Right lobe of liver (tissue), 6 donors: Measurements from ENCODE around the gene RGS3. TPM values are rescaled to one million over a fixed set of nuclear protein-coding genes. Genes with fewer than 3 reads are reported as not detected.

ENCODE experiments used
- ATAC-seq, 4 donors: fragments of 200-7000 bp; cut with Tn5 transposase; one replicate each; pipeline ENCODE4 v1.9.1; 2020; ENCODE audit warnings: mild to moderate bottlenecking in 4 of 4, moderate library complexity in 4 of 4
- DNase-seq, 3 donors: peaks; one replicate each; pipeline ENCODE4 v3.0.0-alpha.2; 2020
- H3K27ac ChIP-seq, 3 donors: fragments of 200-600 bp; one replicate each; pipeline ENCODE4 v1.8.0; 2022
- H3K27me3 ChIP-seq, 2 donors: fragments of 200-600 bp; one replicate each; pipeline ENCODE4 v1.8.0; 2022
- H3K36me3 ChIP-seq, 4 donors: fragments of 200-600 bp; sonication (generic) in 1 of 4; one replicate each; pipeline versions ENCODE4 v1.5.1 to v1.8.0; 2017 to 2022; ENCODE audit warnings: control low read depth in 1 of 4
- H3K4me1 ChIP-seq, 4 donors: fragments of 200-600 bp; sonication (generic) in 1 of 4; one replicate each; pipeline versions ENCODE4 v1.5.1 to v1.8.0; 2017 to 2022; ENCODE audit warnings: control low read depth in 1 of 4
- H3K4me3 ChIP-seq, 3 donors: fragments of 200-600 bp; one replicate each; pipeline ENCODE4 v1.8.0; 2022
- H3K9me3 ChIP-seq, 4 donors: fragments of 200-600 bp; sonication (generic) in 1 of 4; one replicate each; pipeline versions ENCODE4 v1.5.1 to v1.8.0; 2017 to 2022; ENCODE audit warnings: control low read depth in 1 of 4
- CTCF ChIP-seq, 4 donors: fragments of 200-600 bp in 3 of 4; fragments of 450-650 bp in 1 of 4; IDR thresholded peaks; one replicate each; pipeline versions ENCODE4 v1.5.1 to v1.8.0; 2016 to 2022; ENCODE audit warnings: antibody characterized with exemption in 4 of 4, mild to moderate bottlenecking in 2 of 4
- POLR2A ChIP-seq: fragments of 450-650 bp; IDR thresholded peaks from one replicate; pipeline ENCODE4 v1.6.1; 2017; ENCODE audit warnings: antibody characterized with exemption, mild to moderate bottlenecking
- WGBS: methylation state at CpG from one replicate; pipeline ENCODE4 v1.1.6; 2018; ENCODE audit warnings: low coverage, low lambda C conversion rate; ENCODE audit not compliant: insufficient coverage; ENCODE audit errors: missing lambda C conversion rate; 5-methylcytosine and 5-hydroxymethylcytosine counted together
- intact Hi-C, 2 donors: fragments of 100-400 bp; cut with DNase I; formaldehyde crosslinking; loops; one replicate each; pipeline versions ENCODE4 v1.11.2 to v1.14.1; 2022
- total RNA-seq, 6 experiments: library from RNA; depleted of rRNA in 2 of 6; stranded (reverse); fragments of >200 nt in 2 of 6; fragmentation: NEBNext Ultra II Directional in 3 of 6; extraction: Animal tissue kit (Norgen Biotek cat#: 25700) in 3 of 6; gene quantifications; one replicate each; pipeline versions ENCODE4 v1.1.0 to v1.2.4, GENCODE V29; 2016 to 2023
- donor health status: DM: no; HTN: yes; CAD: no.
- donor health status: DM: no; HTN: no; CAD: no.
- donor health status: DM: no; HTN: no; CAD: no.
- donor health status: DM: no; HTN: yes; CAD: no.
- donor health status: DM: no; HTN: yes; CAD: no.

The RGS3 gene
- total RNA-seq, 6 experiments from 2014 or later: 19.0 to 60.3 (median 31.0) TPM

GRCh38 chr9:113568081-113568435 is 104.5 kb downstream of the RGS3 start:
- no peaks in the 10 kb centered on the region for H3K36me3 ChIP-seq
- no peak overlapping the region for H3K4me3 ChIP-seq
- WGBS: 100% methylated on average over 4 of the region's 5 CpGs
- intact Hi-C loops: no loop called here
- no peak overlapping the region for H3K27ac ChIP-seq
- DNase-seq (peak in 2 of 3 donors; percentile 15 to 20), ATAC-seq (no peak)
- H3K4me1 ChIP-seq: no peaks in the 10 kb centered on the region
- H3K27me3 ChIP-seq: no peaks in the 10 kb centered on the region
- H3K9me3 ChIP-seq: no peaks in the 10 kb centered on the region
- no peak for TF ChIP-seq CTCF (IDR thresholded peaks at IDR 0.05)
- no peak for TF ChIP-seq POLR2A

- ATAC-seq: no peak
- no peak overlapping the region for H3K4me3 ChIP-seq
- H3K36me3 ChIP-seq: no peaks in the 10 kb centered on the region
- no peaks in the 10 kb centered on the region for H3K4me1 ChIP-seq
- H3K27ac ChIP-seq: no peak overlapping the region
- H3K9me3 ChIP-seq: no peaks in the 10 kb centered on the region
- no peaks in the 10 kb centered on the region for H3K27me3 ChIP-seq
- TF ChIP-seq POLR2A (no peak), CTCF (IDR thresholded peaks at IDR 0.05) (no peak)
- peak in 1 of 3 donors; percentile 36 for DNase-seq
- intact Hi-C loops: no loop called here
- WGBS: 87% methylated on average over 3 of the region's 11 CpGs
These were observed 105.2 kb downstream of the RGS3 start for GRCh38 chr9:113568571-113569321.

GRCh38 chr9:113569472-113570060 is 106.0 kb downstream of the RGS3 start:
- Histone ChIP-seq H3K36me3 (no peaks in the 10 kb centered on the region), H3K4me1 (no peaks in the 10 kb centered on the region), H3K27me3 (no peaks in the 10 kb centered on the region), H3K4me3 (no peak overlapping the region), H3K9me3 (no peaks in the 10 kb centered on the region), H3K27ac (no peak overlapping the region)
- WGBS: 73% methylated on average over 1 of the region's 2 CpGs
- DNase-seq (peak in 2 of 3 donors; percentile 23 to 26), ATAC-seq (no peak)
- intact Hi-C loops: no loop called here
- no peak for TF ChIP-seq CTCF (IDR thresholded peaks at IDR 0.05)
- TF ChIP-seq POLR2A: no peak

- TF ChIP-seq CTCF (IDR thresholded peaks at IDR 0.05) (no peak), POLR2A (no peak)
- no peaks in the 10 kb centered on the region for H3K4me1 ChIP-seq
- H3K27me3 ChIP-seq: no peaks in the 10 kb centered on the region
- 88% methylated on average over 9 of the region's 9 CpGs for WGBS
- intact Hi-C loops: no loop called here
- no peak overlapping the region for H3K27ac ChIP-seq
- no peaks in the 10 kb centered on the region for H3K36me3 ChIP-seq
- DNase-seq (peak in 2 of 3 donors; percentile 18 to 23), ATAC-seq (no peak)
- no peak overlapping the region for H3K4me3 ChIP-seq
- no peaks in the 10 kb centered on the region for H3K9me3 ChIP-seq
These were observed 106.6 kb downstream of the RGS3 start for GRCh38 chr9:113570106-113570505.
